GM21717 (cell line): ENCODE data around the gene EVL.

Source experiments
- ATAC-seq: cut with Tn5 transposase; IDR thresholded peaks from one replicate; pipeline ENCODE4 v1.9.1; 2021; ENCODE audit warnings: mild to moderate bottlenecking, moderate library complexity; ENCODE audit not compliant: unreplicated experiment

The EVL gene

DNA sequence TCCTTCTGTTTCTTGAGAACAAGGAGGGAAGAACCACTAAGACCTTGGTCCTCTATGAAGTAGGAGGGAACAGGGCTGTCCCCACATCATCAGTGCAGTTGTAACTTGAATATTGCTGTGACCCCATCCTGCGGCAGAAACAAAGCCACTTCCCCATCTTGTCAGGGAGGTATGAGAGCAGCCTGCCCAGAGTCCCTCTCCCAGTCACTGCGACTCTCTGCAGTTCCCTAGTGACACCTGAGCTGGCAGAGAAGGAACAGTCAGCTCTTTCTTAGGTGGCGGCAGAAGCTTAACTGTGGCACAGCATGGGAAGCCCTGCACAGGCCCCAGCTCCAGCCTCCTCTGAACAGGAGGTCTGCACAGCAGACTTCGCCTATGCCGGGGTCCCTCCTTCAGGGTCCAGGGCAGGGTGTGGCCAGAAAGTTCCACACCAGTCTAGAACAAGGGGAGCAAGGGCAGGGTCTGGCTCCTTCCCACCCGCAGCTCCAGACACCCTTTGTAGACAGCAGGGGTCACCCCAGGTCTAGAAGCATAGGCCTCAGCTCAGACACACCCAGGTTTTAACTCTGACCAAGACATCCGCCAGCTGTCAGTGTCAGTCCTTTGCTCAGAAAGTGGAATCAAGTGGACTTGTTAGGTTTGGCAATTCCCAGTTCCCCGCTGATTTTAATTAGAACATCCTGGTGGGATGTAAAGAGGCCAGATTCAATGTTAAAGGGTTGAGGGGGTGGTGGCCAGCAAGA, 57.4 kb downstream of the EVL start:
- no peak for ATAC-seq

DNA sequence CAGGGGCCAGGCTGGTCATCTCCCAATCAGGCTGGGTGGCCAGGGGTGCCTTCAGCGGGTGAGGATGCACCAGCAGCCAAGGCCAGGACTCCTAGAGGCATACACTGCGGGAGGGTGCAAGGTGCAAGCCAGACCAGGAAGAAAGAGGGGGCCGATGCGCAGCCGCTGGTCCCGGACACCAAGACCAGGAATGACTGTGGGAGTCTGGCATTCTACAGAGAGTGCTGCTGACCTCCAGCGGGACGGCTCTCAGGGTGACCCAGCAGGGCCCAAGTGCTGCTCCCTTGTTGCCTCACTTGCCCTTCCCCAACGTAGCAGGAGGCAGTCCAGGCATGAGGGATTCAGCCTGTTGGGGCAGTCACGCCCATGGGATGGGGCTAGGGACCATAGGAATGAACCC, 58.4 kb downstream of the EVL start:
- ATAC-seq, result no peak

DNA sequence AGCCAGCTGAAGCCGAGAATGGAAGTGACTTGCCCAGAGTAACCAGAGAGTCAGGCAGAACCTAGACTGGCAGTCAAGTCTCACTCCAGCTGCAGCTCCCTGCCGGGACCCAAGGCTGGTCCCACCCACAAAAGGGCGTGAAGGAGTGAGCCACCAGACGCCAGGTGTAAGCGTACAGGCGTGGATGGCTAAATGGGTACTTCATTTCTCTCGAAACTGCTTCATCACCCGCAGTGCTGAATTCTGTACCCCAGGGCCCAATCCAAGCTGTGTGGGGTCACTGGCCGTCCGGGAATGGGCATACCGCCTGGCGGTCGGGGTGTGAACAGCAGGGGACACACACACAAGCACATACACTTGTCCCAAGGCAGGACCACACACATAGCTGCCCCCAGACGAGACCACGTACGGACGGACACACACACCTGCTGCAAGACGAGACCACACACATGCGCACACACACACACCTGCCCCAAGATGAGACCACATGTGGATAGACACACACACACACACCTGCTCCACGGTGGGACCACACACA, 59.4 kb downstream of the EVL start:
- ATAC-seq, result no peak

DNA sequence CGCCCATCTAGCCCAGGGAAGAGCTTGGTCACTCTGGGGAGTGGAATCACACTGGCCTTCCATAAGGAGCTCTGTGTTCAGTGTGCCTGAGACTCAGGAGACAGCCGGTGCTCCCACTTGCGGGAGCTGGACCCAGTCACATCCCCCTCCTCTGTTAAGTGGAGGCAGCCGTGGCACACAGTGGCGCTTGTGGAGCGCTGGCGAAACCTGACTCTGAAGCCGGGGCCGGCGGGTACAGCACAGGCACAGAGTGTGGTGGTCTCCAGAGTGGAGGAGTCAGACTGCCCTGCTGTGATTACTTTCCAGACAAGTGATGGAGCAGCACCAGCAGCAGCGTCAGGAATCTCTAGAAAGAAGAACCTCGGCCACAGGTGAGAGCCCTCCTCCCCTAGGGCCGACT, 61.2 kb downstream of the EVL start:
- no peak for ATAC-seq

DNA sequence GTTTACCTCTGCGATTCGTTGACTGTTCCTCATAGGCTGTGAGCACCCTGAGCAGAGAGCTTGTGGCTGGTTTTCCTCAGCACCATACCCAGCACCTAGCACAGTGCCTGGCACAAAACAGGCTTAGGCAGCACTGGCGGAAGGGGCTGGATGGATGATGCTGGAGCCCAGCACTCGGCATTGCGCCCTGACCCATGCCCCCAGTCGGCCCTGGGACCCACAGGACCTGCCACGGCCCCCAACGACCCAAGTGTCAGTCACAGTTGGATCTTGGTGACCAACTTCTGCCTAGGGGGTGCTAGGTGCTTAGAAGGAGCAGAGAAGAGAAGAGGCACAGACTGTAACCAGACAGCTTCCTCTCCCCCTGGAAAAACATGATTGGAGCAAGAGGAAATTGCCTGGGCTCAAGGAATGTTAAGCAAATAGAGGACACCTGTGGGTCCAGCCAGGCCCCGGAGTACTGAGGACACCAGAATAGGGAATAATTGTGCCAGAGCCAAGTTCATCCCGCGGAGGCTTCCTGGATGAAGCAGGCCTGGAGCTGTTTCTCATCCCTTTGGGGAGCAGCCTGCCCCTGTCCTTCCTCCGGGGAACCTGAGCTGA, 62.7 kb downstream of the EVL start:
- no peak for ATAC-seq

DNA sequence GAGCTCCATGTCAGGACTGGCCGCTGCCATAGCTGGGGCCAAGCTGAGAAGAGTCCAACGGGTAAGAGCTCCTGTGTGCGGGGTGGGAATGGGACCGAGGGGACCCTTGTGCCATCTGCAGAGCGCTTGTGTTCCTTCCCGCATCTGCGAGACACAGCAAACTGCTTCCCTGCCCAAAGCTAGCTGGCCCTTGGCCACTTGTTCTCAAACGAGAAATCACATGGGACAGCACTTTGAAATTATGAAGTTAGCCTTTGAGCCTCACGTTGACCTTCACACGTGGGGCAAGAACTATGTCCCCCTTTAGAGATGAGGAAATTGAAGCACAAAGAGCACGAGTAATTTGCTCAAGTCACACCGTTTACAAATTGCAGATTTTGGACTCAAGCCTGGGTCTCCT, 63.5 kb downstream of the EVL start:
- ATAC-seq, result no peak

DNA sequence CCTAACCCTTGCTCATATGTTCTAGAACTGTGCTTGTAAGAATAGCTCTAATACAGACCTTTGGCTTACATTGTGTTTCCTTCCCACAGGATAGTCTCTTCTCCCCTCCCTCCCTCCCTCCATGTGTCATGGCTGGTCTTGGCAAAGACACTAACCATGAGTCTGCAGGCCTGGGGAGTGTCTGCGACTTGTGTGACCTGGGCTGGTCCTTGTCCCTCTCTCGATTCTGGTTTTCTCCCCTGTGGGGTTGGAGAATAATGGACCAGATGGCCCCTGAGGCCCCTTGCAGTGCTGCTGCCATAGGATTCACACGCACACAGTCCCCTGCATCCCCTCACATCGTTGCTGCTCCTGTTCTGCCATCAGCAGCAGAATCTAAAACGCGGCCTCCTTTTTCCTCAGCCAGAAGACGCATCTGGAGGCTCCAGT, 64.0 kb downstream of the EVL start:
- ATAC-seq, result no peak

DNA sequence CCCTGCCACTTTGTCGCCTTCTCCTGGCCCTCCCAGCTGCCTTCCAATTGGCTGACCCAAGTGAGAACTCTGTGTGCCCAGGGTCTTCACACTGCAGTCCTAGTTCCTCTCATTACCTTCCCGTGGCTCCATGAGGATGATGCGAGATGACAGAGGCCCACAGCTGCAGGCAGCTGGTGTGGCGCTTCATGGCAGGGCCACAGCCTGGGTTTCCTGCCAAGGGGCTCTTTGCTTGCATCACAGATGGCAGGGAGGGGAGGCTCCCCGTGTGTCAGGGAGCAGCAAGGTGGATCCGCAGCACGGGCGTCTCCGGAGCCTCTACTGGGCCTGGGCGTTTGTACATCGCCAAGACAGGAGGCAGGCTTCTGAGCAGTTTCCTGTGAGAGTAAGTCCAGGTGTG, 65.3 kb downstream of the EVL start:
- ATAC-seq, result no peak

DNA sequence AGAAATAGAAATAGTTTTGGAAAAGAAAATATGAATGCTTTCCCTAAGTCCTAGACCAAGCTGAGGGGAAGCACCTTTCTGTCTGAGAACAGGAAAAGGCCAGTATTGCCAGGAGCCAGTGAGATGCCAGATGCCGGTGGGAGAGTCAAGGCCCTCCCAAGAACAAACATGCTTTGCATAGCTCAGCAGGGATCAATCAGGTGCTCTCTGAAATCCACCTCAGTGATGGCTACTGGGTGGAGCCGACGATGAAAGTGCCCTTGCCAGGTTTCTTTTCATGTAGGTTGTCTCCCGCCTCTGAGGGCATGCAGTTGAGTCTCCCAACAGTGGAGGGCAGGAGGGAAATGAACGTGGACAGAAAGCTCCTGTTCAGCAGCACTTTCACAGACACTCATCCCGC, 66.0 kb downstream of the EVL start:
- ATAC-seq, result no peak

DNA sequence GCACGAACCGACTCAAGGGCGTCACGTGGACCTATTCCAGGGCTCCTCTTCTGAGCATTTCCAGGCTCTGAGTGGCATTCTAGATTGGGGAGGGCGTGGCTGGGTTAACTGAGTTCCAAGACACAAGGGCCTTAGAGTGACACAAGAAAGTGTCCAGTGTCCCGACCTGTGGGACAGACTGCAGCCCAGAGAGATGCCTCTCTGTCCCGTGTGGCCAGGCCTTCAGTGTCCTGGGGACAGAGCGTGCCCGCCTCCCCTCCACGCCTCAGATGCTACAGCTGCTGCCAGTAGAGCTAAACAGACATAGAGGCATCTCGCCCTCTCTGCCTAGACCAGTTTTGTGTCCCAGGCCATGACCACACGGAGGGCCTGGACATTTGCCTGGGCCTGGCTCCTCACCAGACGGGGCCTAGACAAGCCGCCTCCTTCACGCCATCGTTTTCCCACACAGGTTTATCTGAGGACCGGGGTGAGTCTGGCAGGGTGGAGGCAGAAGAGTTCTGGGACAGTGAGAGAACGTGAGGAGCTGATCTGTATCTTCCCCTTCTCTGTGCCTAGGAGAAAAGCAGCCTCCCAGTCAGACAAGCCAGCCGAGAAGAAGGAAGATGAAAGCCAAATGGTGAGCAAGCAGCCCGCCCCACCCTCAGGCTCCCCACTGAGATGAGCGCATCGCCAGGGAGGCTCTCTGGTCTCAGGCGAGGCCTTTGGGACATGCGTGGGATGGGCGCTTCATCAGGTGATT, 67.1 kb downstream of the EVL start:
- no peak for ATAC-seq

DNA sequence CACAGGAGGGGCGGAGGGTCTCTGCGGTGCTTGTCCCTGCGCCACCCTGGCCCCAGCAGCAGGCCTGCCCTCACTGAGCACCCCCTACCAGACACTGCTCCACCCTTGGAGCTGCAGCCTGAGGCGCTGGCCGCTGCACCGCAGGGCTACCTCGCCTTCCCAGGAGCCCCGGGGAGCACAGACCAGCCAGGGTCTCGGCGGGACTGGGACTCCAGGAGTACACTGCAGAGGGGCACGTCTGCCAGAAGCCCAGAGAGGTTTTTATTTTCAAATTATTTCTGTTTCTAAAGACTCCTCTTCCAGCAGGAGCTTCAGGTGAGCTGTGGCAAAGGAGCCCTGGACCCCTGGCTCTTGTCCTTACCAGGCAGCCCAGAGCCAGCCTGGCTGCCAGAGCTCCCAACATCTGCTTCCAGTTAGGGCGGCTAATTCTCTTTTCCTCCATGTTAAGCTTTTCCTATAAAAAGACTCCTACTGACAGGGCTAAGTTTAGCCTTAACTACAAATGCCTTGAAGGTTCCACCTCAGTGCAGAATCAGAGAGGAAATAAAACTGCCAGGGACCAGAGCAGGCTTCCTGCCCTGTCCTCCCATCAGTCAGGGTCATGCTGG, 67.8 kb downstream of the EVL start:
- ATAC-seq, result no peak

DNA sequence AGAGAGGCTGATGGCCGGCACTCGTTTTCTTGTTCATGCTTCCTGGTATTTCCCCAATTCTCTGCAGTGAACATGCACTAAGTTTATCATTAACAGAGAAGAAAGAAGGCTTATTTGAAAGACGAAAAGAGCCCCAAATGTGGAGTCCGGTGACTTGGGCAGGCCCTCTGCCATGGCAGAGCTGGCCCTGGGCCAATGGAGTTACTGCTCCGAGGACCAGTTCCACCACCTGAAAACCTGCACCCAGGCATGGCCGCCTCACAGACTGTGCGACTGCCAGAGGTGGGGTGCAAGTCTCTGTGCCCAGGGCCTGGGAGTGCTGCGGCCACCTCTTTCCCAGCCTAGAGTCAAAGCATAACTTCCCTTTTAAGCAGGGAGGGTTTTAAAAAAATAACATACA, 69.4 kb downstream of the EVL start:
- ATAC-seq, result no peak

DNA sequence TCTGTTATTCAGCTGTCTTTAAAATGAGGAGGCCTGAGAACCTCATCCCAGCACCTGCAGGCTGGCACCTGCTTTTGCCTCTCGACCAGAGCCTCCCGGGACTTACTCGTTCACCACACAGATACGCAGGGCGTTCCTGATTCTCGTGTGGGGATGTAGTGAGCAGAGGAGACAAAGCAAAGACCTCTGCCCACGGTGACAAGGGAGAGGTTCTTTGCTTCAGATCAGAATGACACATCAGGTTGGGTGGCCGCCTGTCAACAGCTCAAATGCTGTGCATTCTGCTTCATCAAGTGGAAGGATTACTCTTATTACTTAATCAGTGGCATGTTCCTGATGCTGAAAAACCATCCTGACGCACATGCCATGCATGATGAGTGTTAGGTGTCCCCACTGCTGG, 69.9 kb downstream of the EVL start:
- ATAC-seq, result no peak

DNA sequence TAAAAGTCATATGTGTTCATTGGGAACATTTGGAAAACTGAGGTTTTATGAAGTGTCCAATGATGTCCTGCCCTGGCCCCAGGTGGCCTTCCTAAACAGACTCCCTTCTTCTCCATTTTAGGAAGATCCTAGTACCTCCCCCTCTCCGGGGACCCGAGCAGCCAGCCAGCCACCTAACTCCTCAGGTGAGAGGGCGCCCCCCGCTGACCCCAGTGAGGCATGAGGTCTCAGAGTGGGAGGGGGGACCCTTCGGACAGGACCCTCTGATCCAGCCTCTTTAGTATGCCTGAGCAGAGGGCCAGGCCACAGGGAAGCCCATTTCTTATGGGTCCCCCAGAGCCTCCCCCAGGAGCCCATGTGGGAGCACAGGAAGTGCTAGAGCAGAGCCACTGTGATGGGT, 70.6 kb downstream of the EVL start:
- ATAC-seq, result no peak

DNA sequence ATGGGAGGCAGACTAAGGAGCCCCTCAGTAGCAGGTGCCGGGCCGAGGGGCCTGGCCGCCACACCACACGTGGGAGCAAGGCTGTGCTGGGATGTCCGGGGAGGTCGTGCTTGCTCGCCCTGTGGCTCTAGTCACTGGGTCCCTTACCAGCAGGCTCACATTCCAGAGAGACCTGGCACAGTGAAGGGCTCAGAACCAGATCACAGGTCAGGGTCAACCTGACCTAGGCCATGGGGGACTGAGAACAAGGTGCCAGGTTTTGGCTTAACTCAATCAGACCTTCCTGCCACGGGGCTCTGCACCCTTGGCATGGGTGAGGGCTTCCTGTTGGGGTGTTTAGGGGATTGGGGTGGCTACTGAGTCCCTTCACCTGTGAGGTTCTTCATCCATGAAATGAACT, 72.0 kb downstream of the EVL start:
- no peak for ATAC-seq

DNA sequence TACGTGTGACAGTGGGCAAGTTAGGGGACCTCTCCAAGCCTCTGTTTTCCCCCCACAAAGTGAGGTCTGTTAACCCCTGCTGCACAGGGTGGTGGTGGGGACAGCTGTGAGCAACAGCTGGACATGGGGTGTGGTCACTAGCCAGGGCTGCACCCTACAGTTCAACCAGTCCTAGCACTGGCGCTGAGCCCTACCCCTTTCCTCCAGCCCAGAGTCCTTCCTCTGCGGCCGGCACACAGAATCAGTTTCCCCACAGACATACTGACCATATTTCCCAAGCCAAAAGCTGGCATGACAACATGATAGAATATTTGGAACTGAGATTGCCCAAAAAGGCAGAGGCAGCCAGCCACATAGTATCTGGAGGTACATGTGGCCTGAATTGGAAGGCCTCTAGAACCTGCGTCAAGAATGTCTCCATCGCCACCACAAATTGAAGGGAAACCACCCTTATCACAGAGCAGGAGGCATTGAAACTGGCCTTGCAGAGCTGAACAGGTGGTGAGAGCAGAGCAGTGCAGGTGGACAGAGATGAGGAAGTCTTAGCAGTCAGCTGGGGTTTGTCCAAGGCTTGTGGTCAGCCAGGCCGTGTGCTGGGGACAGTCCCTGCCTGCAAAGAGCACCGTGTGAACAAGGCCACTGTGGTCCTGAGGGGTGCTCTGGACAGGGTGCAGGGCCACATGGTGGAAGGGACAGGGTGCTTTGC, 73.0 kb downstream of the EVL start:
- ATAC-seq, result no peak

DNA sequence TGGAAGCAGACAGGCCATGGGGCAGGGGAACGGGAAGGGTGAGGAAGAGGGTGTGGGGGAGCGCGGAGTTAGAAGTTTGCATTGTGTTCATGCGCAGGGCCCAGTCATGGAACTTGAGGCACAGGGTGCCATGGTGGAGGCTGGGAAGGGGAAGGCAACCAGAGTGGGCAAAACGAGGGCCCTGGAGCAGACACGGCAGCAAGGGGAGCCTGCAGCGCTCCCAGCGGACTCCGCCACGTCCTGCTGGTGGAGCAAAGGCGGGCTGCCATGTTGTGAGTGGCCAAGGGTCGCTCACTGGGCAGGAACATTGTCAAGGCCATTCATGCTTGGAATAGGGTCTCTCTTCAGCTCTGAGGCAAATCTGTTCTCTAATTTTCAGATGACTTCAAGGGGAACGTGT, 73.7 kb downstream of the EVL start:
- ATAC-seq, result no peak

DNA sequence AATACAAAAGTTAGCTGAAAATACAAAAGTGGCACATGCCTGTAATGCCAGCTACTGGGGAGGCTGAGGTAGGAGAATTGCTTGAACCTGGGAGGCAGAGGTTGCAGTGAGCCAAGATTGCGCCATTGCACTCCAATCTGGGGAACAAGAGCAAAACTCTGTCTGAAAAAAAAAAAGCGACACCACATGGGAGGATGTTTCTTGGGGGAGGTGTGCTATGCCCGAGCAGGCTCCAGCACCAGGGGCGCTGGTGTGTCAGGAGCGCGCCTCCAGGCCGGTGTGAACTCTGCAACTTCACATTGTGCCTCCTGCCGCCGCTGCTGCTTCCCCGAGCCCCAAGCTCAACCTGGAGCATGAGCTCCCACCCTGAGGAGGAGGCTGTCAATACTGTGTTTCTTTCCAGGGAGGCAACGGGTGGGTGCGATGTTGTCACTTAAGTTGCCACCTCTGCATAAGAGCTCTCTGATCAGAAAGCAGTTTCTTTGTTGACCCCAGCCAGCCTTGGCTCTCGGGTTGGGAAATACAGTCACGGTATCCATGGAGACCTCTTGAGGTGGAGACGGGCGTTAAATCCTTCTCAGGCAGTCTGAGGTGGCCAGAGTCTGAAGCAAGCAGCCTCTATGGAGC, 75.3 kb downstream of the EVL start:
- no peak for ATAC-seq

DNA sequence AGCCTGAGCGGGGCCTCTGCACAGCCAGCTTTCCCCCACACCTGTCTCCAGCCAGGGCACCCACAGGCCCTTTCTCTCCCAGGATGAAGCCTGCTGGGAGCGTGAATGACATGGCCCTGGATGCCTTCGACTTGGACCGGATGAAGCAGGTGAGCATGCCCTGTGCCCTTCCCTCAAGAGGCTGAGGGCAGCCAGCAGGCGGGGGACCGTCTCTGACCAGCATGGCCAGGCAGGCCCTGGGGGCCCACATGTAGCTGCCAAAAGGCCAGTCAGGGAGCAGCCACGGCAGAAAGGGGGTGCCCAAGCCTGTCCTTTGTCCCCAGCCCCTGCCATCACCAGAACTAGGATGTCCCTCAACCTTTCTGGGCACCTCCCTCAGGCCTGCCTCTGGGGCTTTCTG, 75.9 kb downstream of the EVL start:
- no peak for ATAC-seq
